Activated B cell treated with CpG ODN at 0.5 μM for 24 hours (primary cell): Measurements from ENCODE around the gene ODAD2. TPM values are rescaled to one million over a fixed set of nuclear protein-coding genes. Genes with fewer than 3 reads are reported as not detected.

Experiments used
- ATAC-seq: fragments of 200-7000 bp; cut with Tn5 transposase; one replicate; pipeline ENCODE4 v1.10.0; 2021; ENCODE audit warnings: low read depth, mild to moderate bottlenecking, moderate library complexity
- CTCF ChIA-PET: fragments of 350-600 bp; sonication (Branson Sonifier 250); formaldehyde crosslinking; loops from one replicate; lab custom pipeline; 2021; ENCODE audit warnings: antibody characterized with exemption; lab: Charles Lee
- POLR2A ChIA-PET: fragments of 350-600 bp; sonication (Branson Sonifier 250); formaldehyde crosslinking; loops from one replicate; lab custom pipeline; 2021; ENCODE audit warnings: antibody characterized with exemption; lab: Charles Lee
- DNase-seq: peaks from one replicate; pipeline ENCODE4 v3.0.0; 2022
- H3K27ac Mint-ChIP-seq: one replicate; pipeline ENCODE4 v1.8.0; 2020; ENCODE audit warnings: mixed read lengths
- H3K27me3 Mint-ChIP-seq: one replicate; pipeline ENCODE4 v1.8.0; 2021; ENCODE audit warnings: mixed read lengths
- H3K36me3 Mint-ChIP-seq: one replicate; pipeline ENCODE4 v1.8.0; 2021; ENCODE audit warnings: low read depth, mixed read lengths
- H3K4me1 Mint-ChIP-seq: one replicate; pipeline ENCODE4 v1.8.0; 2021; ENCODE audit warnings: mixed read lengths
- H3K4me3 Mint-ChIP-seq: one replicate; pipeline ENCODE4 v1.8.0; 2020; ENCODE audit warnings: mild to moderate bottlenecking, mixed read lengths
- H3K9me3 Mint-ChIP-seq: one replicate; pipeline ENCODE4 v1.8.0; 2020; ENCODE audit warnings: mixed read lengths
- CTCF ChIP-seq: fragments of 200-600 bp; IDR thresholded peaks from one replicate; pipeline ENCODE4 v1.8.0; 2022; ENCODE audit warnings: antibody characterized with exemption, mild to moderate bottlenecking
- intact Hi-C: fragments of 100-400 bp; cut with micrococcal nuclease; formaldehyde crosslinking; loops from one replicate; pipeline ENCODE4 v1.15.1; 2024
- total RNA-seq: library from RNA; stranded (reverse); gene quantifications from 2 replicates; pipeline ENCODE4 v1.2.3, GENCODE V29; 2022

Gene ODAD2
- total RNA-seq, 1 donor from 2014 or later: not detected

GRCh38 chr10:27779462-27780015, 219.3 kb downstream of the ODAD2 start:
- Mint-ChIP-seq H3K27ac (no peak overlapping the region), H3K4me3 (no peak overlapping the region), H3K36me3 (no peaks in the 10 kb centered on the region), H3K27me3 (peaks cover 22% of the 10 kb centered on the region), H3K4me1 (no peaks in the 10 kb centered on the region), H3K9me3 (peaks cover 6% of the 10 kb centered on the region)
- no peak for TF ChIP-seq CTCF
- intact Hi-C loops: no loop called here
- DNase-seq (no peak), ATAC-seq (no peak)
- POLR2A ChIA-PET: no interaction called here
- CTCF ChIA-PET: no interaction called here

- ATAC-seq (no peak), DNase-seq (no peak)
- no peak for TF ChIP-seq CTCF
- intact Hi-C loops: no loop called here
- no peak overlapping the region for H3K27ac Mint-ChIP-seq
- ChIA-PET POLR2A (no interaction called here), CTCF (no interaction called here)
- no peak overlapping the region for H3K4me3 Mint-ChIP-seq
- H3K27me3 Mint-ChIP-seq: peaks cover 44% of the 10 kb centered on the region
- no peaks in the 10 kb centered on the region for H3K9me3 Mint-ChIP-seq
- H3K36me3 Mint-ChIP-seq: no peaks in the 10 kb centered on the region
- no peaks in the 10 kb centered on the region for H3K4me1 Mint-ChIP-seq
Observed at GRCh38 chr10:27774831-27775230, 224.0 kb downstream of the ODAD2 start.

GRCh38 chr10:27771231-27771630, 227.6 kb downstream of the ODAD2 start:
- Mint-ChIP-seq H3K4me3 (no peak overlapping the region), H3K4me1 (no peaks in the 10 kb centered on the region), H3K36me3 (no peaks in the 10 kb centered on the region), H3K27me3 (peaks cover 34% of the 10 kb centered on the region), H3K9me3 (no peaks in the 10 kb centered on the region), H3K27ac (no peak overlapping the region)
- no peak for TF ChIP-seq CTCF
- DNase-seq (no peak), ATAC-seq (no peak)
- CTCF ChIA-PET: no interaction called here
- POLR2A ChIA-PET: no interaction called here
- intact Hi-C loops: no loop called here

- ATAC-seq: no peak
- DNase-seq: no peak
- Mint-ChIP-seq H3K4me3 (no peak overlapping the region), H3K36me3 (no peaks in the 10 kb centered on the region), H3K27ac (no peak overlapping the region), H3K27me3 (peaks cover 32% of the 10 kb centered on the region), H3K9me3 (no peaks in the 10 kb centered on the region), H3K4me1 (no peaks in the 10 kb centered on the region)
- intact Hi-C loops: no loop called here
- POLR2A ChIA-PET: no interaction called here
- TF ChIP-seq CTCF: no peak
- CTCF ChIA-PET: no interaction called here
Observed at GRCh38 chr10:27770181-27770580, 228.7 kb downstream of the ODAD2 start.
